Measurements from ENCODE around the gene TAF6.
A peak's percentile ranks its signal among the peaks of the same experiment; 100 is the strongest.

The TAF6 gene

DNA sequence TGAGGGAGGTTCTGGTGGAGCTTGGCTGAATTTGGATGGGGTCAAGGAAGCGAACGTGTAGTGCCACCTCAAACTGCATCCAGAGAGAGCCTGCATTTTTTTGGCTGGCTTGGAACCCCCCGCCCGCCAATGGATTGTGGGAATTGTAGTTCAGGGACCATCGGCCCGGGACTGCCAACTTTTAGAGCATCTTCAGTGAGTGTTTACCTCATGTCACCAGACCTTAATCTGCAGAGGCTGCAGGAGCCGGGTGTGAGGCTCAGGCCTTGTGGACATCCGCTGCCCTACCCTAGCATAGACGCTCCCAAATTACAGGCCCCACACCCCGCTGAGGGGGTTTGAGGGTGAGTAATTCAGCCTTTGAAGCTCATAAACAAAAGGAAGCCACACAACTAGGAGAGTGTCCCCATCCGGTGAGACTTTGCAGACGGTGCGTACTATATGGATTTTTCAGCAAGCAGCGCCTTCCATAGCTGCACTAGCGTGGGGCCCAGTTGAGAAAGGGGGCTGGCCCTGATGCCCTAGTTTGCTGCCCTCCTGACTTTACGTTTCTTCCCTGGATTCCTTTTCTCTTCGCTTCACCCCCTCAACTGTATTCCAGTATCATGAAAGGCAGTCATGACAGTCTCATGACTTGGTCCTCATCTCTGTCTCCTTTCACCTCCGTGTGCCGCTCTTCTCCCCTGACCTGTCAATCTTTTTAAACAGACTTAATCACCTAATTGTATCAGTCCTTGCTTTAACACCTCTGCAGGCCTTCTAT lies 993 bp upstream of the TAF6 start:
- DNase-seq, result peak; percentile 81

DNA sequence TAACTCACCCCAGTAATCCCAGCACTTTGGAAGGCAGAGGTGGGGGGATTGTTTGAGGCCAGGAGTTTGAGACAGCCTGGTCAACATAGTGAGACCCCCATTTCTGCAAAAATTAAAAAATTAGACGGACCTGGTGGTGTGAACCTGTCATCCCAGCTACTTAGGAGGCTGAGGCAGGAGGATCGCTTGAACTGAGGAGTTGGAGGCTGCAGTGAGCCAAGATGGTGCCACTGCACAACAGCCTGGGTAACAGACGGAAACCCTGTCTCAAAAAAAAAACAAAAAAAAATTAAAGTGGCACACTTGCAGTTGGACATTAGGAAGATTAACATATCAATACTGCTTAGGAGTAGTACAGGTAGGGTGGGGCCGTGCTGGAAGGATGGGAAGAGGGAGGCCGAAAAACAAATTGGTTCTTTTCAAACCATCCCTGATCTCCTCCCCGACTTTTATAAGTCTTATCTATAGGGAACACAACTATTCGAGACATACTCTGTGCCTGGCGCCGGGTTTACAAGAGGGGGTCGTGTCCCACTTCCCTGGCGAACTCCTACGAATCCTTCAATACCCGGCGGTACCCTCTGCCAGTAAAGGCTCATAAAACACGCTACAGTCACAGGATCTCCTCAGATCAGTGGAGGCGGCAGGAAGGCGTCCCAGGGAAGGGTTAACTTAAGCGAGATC lies 628 bp downstream of the TAF6 start:
- DNase-seq, result no peak

DNA sequence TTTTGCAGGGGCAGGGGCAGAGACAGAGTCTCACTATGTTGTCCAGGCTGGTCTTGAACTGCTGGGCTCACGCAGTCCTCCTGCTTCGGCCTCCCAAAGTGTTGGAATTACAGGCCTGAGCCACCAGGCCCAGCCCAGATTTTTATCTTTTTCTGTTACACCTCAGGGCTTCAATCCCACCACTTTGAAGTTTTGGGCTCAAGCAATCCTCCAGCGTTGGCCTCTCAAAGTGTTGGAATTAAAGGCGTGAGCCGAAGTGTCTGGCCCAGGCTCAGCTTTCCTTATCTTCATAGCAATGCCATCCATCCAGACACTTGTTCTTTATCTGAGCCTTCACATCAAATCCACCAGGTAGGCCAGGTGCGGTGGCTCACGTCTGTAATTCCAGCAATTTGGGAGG lies 4.1 kb downstream of the TAF6 start:
- DNase-seq, result no peak

- no peak for DNase-seq
Measured at GRCh38 chr7:100111914-100112313, 7.2 kb downstream of the TAF6 start.

- DNase-seq, result no peak
Measured at GRCh38 chr7:100111156-100111555, 8.0 kb downstream of the TAF6 start.

- DNase-seq, result no peak
Measured at GRCh38 chr7:100109521-100110163, 9.5 kb downstream of the TAF6 start.

GRCh38 chr7:100107890-100108289 lies 11.3 kb downstream of the TAF6 start:
- DNase-seq, result no peak

GRCh38 chr7:100107125-100107737 lies 11.9 kb downstream of the TAF6 start:
- no peak for DNase-seq

DNA sequence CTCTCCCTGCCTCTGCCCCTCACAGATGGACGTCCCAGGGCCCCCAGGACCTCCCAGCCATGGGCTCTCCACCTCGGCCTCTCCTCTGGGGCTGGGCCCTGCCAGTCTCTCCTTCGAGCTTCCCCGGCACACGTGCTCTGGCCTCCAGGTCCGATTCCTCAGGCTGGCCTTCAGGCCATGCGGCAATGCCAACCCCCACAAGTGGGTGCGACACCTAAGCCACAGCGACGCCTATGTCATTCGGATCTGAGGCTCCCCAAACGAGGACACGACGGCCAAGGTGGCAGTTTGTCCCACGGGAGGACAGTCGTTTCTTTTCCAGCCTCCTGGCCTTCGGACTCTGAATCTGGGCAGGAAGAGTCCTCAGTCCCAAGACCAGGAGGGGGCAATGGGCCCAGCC lies 12.5 kb downstream of the TAF6 start:
- no peak for DNase-seq

DNA sequence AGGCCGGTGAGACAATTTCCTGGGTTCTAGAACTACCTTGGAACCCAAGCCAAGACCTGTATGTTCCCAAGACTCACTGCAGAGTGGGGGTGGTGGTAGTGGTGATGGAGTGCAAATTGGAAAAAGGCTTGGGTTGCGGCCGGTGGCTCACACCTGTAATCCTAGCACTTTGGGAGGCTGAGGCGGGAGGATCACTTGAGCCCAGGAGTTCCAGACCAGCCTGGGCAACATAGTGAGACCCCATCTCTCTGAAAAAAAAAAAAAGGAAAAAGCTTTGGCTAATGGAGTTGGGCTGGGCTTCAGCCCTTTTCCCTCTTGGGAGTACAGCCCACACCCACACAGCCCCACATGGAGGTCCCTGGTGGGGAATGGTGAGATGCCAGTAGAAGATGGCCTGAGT lies 13.6 kb downstream of the TAF6 start:
- DNase-seq, result no peak

GRCh38 chr7:100102950-100103840 lies 16.0 kb downstream of the TAF6 start:
- no peak for DNase-seq

- peak; percentile 95 for DNase-seq
Measured at GRCh38 chr7:100101016-100101862, 17.9 kb downstream of the TAF6 start, which contains the start of the genes AP4M1 and MCM7. TSS of gene AP4M1 (plus strand) at chr7:100101643. CDS start at chr7:100101715, 72 bp downstream. TSS of gene MCM7 (minus strand) at chr7:100101397. CDS start at chr7:100101294, 103 bp downstream.

- DNase-seq, result peak; percentile 87
Measured at GRCh38 chr7:100100420-100101015, 18.6 kb downstream of the TAF6 start.

DNA sequence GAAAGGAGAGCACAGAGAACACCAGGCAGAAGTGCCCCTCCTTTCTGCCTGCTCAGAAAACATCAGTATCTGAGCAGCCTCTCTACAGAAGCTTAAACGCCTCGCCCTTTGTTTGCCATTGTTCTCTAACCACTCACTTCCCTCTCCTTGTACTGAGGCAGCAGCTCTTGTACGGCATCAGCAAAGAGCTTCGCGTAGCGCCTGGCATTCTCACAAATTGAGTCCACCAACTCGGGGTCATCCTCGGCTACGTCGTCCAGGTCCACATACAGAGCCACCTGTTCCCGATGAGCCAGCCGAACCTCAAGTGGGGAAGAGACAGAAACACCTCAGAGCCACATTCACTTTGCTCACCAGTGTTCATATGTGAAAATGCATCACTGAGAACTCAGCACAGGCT lies 19.7 kb downstream of the TAF6 start:
- DNase-seq, result no peak

GRCh38 chr7:100098913-100099312 lies 20.2 kb downstream of the TAF6 start:
- no peak for DNase-seq

DNA sequence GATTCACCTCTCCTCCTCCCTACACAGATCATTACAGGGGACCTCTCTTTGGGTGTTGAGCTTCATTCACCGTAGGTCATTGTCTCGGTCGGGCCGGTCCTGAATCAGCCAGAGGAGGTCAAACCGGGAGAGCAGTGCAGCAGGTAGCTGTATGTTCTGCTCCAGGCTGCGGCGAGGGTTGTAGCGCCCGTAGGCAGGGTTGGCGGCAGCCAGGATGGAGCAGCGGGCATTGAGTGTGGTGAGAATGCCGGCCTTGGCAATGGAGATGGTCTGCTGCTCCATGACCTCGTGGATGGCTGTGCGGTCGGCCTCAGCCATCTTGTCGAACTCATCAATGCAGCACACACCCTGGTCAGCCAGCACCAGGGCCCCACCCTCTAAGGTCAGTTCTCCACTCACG lies 23.5 kb downstream of the TAF6 start:
- no peak for DNase-seq

GRCh38 chr7:100095289-100095688 lies 23.9 kb downstream of the TAF6 start:
- no peak for DNase-seq

GRCh38 chr7:100093925-100094486 lies 25.2 kb downstream of the TAF6 start:
- DNase-seq, result no peak

- no peak for DNase-seq
Measured at GRCh38 chr7:100093498-100093897, 25.7 kb downstream of the TAF6 start.

- no peak for DNase-seq
Measured at GRCh38 chr7:100093054-100093453, 26.1 kb downstream of the TAF6 start.

Measured in CD4-positive, alpha-beta T cell treated with Interleukin-17A for 4 hours (primary cell).